GM10847 (cell line): ENCODE measurements around the gene GPR63.

ENCODE experiments used
- POLR2A ChIP-seq: IDR thresholded peaks from 2 replicates; pipeline ENCODE4 v1.6.1; 2011; ENCODE audit not compliant: insufficient read length; ENCODE audit errors: extremely low read depth

Gene GPR63

GRCh38 chr6:96787846-96788580, 49.3 kb downstream of the GPR63 start:
- TF ChIP-seq POLR2A = no peak

- TF ChIP-seq POLR2A = no peak
Observed at GRCh38 chr6:96786336-96786735, 50.9 kb downstream of the GPR63 start.

DNA sequence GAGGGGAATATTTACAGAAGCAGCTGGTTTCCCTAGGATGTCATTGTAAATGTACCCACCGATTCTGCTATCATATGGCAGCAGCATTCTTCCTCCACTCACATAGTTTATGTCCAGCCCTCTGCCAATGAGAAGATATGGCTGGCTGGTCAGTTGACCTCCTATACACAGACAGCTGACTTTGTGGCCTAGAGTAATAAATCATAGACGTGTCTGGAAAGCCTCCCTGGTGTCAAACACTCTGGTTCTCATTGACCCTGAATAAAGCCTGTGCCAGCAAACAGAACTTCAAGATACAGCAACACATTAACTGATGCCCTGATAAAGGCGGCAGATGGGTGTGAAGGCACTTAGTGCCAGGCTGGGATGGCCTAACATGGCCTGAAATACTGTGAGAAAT, 52.6 kb downstream of the GPR63 start:
- TF ChIP-seq POLR2A = no peak

GRCh38 chr6:96783307-96783706, 54.0 kb downstream of the GPR63 start:
- no peak for TF ChIP-seq POLR2A

DNA sequence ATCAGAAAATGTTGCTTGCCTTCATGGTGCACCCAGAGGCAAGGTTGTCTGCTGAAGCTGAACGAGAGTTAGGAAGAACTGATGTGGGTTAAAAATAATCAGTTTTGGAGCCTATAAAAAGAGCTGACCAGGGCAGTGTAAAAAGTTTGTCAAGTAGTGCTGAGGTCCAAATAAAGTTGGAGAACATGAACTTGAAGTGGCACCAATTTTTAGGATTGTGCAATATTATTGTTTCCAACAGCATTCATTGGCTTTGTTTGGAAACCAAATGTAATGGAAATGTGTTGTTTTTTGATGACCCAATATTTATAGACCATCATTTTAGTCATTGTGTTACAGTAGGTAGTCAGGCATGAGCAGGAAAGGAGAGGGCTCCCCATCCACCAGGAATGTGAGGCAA, 55.7 kb downstream of the GPR63 start:
- TF ChIP-seq POLR2A = no peak

GRCh38 chr6:96777113-96777512, 60.2 kb downstream of the GPR63 start:
- TF ChIP-seq POLR2A = no peak

GRCh38 chr6:96775727-96776400, 61.4 kb downstream of the GPR63 start:
- no peak for TF ChIP-seq POLR2A

GRCh38 chr6:96766769-96767168, 70.5 kb downstream of the GPR63 start:
- no peak for TF ChIP-seq POLR2A

DNA sequence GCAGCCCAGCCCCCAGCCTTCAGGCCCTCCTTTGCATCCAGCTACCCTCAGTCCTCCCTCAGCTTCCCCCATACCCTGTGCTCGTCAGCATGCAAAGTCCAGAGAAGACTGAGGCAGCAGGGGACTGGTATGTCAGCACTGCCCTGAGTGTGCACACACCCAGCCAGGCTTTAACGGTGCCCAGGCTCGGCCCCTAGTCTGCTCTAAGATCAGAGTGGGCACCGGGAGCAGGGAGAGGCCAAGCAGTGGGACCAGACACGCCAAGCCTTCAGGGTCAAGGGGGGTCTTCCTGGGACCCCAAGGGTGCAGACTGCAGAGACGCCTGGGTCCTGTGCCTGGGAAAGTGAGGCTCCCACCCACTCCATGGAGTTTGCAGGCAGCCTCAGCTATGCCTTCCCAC, 74.7 kb downstream of the GPR63 start:
- no peak for TF ChIP-seq POLR2A

- TF ChIP-seq POLR2A = no peak
Observed at GRCh38 chr6:96761794-96762193, 75.5 kb downstream of the GPR63 start.

GRCh38 chr6:96760153-96760687, 77.1 kb downstream of the GPR63 start:
- TF ChIP-seq POLR2A = no peak

DNA sequence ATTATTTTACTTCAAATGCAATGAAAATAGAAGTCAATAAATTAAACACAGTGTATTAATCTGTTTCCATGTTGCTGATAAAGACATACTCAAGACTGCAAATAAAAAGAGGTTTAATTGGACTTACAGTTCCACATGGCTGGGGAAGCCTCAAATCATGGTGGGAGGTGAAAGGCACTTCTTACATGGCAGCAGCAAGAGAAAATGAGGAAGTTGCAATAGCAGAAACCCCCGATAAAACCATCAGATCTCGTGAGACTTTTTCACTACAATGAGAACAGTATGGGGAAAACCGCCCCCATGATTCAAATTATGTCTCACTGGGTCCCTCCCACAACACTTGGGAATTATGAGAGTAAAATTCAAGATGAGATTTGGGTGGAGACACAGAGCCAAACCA, 82.2 kb downstream of the GPR63 start:
- TF ChIP-seq POLR2A = no peak

GRCh38 chr6:96749891-96750290, 87.4 kb downstream of the GPR63 start:
- TF ChIP-seq POLR2A = no peak
